AG04450 (cell line): Measurements from ENCODE around the gene JUP. TPM values are rescaled to one million over a fixed set of nuclear protein-coding genes. Genes with fewer than 3 reads are reported as not detected.
A peak's percentile ranks its signal among the peaks of the same experiment; 100 is the strongest.

Source experiments
- CTCF ChIA-PET: fragments of 300-600, 350-600 bp; formaldehyde crosslinking; extraction: SDS; loops from one replicate; lab custom pipeline; 2022; ENCODE audit warnings: antibody characterized with exemption, inconsistent platforms; lab: Charles Lee
- POLR2A ChIA-PET: fragments of 350-600 bp; formaldehyde crosslinking; extraction: SDS; loops from one replicate; lab custom pipeline; 2021; ENCODE audit warnings: antibody characterized with exemption, inconsistent platforms; lab: Yijun Ruan, JAX
- DNase-seq: peaks from one replicate; pipeline ENCODE4 v3.0.0-alpha.2; 2011; ENCODE audit warnings: low read depth, low spot score
- H3K27ac ChIP-seq: one replicate; pipeline ENCODE4 v1.5.1; 2012; ENCODE audit warnings: low read depth, low read length, control low read depth
- H3K27me3 ChIP-seq: one replicate; pipeline ENCODE4 v1.6.0; 2012; ENCODE audit warnings: low read length; ENCODE audit not compliant: control insufficient read depth, insufficient read depth
- H3K4me3 ChIP-seq: 2 replicates; pipeline ENCODE4 v1.5.1; 2011; ENCODE audit warnings: mild to moderate bottlenecking, low read depth, low read length, control low read depth
- H3K9me3 ChIP-seq: 2 replicates; pipeline ENCODE4 v1.5.1; 2012; ENCODE audit warnings: low read length; ENCODE audit not compliant: control insufficient read depth, insufficient read depth
- polyA plus RNA-seq: library from polyadenylated mRNA; depleted of rRNA; stranded (reverse); fragments of >200 nt; gene quantifications from 2 replicates; pipeline ENCODE4 v1.2.3, GENCODE V29; 2011
- TF ChIP-seq, protein P1 (sequence below): IDR thresholded peaks from 2 replicates; pipeline ENCODE4 v1.5.1; 2011; ENCODE audit warnings: low read depth, low read length, control low read depth, inconsistent platforms

The JUP gene
- polyA plus RNA-seq, 1 experiment: 13.5 TPM

DNA sequence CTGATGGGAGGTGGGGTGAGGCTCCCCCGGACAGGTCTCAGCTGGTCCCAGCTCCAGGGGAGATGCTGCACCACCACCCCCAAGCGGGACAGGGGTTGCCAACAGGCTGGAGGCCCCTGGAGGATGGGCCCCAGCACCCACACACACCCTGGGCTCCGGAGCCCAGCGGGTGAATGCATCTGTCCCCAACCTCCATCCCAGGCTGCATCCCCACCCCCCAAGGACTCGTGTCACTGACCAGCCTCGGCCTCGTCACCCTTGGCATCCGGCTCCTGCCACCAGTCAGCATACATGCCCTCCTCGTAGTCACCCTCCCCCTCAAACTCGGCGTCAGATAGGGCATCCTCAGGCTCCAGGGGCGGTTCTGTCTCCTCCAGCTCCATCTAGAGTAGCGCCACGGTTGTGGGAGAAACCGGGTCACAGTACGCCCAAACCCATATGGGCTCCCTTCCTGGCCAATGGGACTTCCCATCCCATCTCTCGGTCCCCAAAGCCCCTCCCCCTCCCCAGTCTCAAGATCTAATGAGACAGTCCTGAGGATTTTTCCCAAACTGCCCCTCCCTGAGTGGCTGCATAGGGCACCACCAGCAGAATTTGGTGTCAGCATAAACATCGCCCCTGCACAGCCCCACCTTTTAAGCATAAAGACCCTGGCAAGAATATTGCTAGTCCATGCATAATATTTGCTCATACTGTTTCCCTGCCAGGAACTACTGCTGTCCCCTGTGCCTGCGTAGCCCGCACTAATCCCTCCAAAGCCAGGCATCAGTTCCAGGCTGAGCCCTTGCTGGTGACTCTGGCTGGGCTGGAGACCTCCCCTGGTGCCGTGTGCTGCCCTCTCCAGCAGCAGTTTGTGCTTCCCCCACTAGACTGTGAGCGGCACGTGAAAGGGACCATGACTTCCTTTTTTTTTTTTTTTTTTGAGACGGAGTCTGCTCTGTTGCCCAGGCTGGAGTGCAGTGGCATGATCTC lies 16.8 kb upstream of the JUP start:
- no peaks in the 10 kb centered on the region for H3K27me3 ChIP-seq
- no peak for DNase-seq
- H3K4me3 ChIP-seq: no peak overlapping the region
- CTCF ChIA-PET: interaction anchor here (2.1 to 4.0 kb wide), 3 partner anchors 25 to 112 kb away, joined by 6 to 81 read pairs (median 14); partner anchors contain the start of gene HAP1
- H3K9me3 ChIP-seq: no peaks in the 10 kb centered on the region
- H3K27ac ChIP-seq: no peak overlapping the region
- POLR2A ChIA-PET: interaction anchor here (0.7 kb wide), 1 partner anchor 17 kb away, joined by 3 read pairs; the partner anchor contains the start of gene JUP
- TF ChIP-seq, protein P1, sequence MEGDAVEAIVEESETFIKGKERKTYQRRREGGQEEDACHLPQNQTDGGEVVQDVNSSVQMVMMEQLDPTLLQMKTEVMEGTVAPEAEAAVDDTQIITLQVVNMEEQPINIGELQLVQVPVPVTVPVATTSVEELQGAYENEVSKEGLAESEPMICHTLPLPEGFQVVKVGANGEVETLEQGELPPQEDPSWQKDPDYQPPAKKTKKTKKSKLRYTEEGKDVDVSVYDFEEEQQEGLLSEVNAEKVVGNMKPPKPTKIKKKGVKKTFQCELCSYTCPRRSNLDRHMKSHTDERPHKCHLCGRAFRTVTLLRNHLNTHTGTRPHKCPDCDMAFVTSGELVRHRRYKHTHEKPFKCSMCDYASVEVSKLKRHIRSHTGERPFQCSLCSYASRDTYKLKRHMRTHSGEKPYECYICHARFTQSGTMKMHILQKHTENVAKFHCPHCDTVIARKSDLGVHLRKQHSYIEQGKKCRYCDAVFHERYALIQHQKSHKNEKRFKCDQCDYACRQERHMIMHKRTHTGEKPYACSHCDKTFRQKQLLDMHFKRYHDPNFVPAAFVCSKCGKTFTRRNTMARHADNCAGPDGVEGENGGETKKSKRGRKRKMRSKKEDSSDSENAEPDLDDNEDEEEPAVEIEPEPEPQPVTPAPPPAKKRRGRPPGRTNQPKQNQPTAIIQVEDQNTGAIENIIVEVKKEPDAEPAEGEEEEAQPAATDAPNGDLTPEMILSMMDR: no peak

- CTCF ChIA-PET: interaction anchor here (0.6 to 4.0 kb wide), 41 partner anchors 9 to 1068 kb away, joined by 3 to 81 read pairs (median 4); partner anchors contain the start of genes ACLY, HAP1 and JUP
- peak; percentile 50 for DNase-seq
- no peaks in the 10 kb centered on the region for H3K27me3 ChIP-seq
- TF ChIP-seq, protein P1: peak; percentile 97
- H3K27ac ChIP-seq: peak overlapping the region; percentile 21
- no peaks in the 10 kb centered on the region for H3K9me3 ChIP-seq
- no peak overlapping the region for H3K4me3 ChIP-seq
- POLR2A ChIA-PET: interaction anchor here (0.7 to 3.5 kb wide), 6 partner anchors 10 to 171 kb away, joined by 3 to 17 read pairs (median 6); partner anchors contain the start of genes EIF1, JUP and P3H4
These were observed 15.1 kb upstream of the JUP start for GRCh38 chr17:41801374-41802271.

- TF ChIP-seq, protein P1: no peak
- H3K4me3 ChIP-seq: no peak overlapping the region
- H3K27ac ChIP-seq: peak overlapping the region; percentile 21
- DNase-seq: no peak
- no peaks in the 10 kb centered on the region for H3K27me3 ChIP-seq
- POLR2A ChIA-PET: interaction anchor here (1.0 to 3.5 kb wide), 6 partner anchors 10 to 112 kb away, joined by 3 to 17 read pairs (median 6); partner anchors contain the start of genes EIF1, JUP and P3H4
- CTCF ChIA-PET: interaction anchor here (0.6 to 4.0 kb wide), 24 partner anchors 10 to 1068 kb away, joined by 3 to 81 read pairs (median 4); partner anchors contain the start of genes ACLY, HAP1 and JUP
- no peaks in the 10 kb centered on the region for H3K9me3 ChIP-seq
These were observed 14.3 kb upstream of the JUP start for GRCh38 chr17:41800601-41801373.

DNA sequence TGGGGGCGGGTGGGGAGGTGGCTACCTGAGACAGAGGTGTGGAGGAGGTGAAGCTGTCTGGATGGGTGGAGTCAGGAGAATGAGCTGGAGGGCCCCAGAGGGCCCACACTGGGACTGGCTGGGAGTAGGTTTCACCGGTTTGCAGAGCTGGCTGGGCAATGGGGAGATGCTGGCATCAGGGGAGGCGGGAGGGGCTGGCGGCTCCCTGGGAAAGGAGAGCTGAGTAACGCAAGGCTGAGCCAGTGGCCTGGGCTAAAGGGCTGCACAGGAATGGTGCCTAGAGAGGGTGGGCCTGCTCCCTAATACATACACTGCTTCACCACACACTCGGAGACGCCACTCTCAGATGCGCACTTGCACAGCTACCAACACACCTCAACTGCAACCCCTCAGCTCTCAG lies 12.9 kb upstream of the JUP start:
- TF ChIP-seq, protein P1: no peak

More for the DNA sequence above, 12.9 kb upstream of the JUP start:
- ChIA-PET CTCF (interaction anchor here (0.6 to 0.8 kb wide), 3 partner anchors 19 to 62 kb away, joined by 3 read pairs; no protein-coding TSS in a partner anchor), POLR2A (interaction anchor here (0.7 to 3.5 kb wide), 2 partner anchors 13 to 34 kb away, joined by 3 to 17 read pairs; partner anchors contain the start of gene JUP)
- no peak for DNase-seq
- no peaks in the 10 kb centered on the region for H3K27me3 ChIP-seq
- no peaks in the 10 kb centered on the region for H3K9me3 ChIP-seq
- no peak overlapping the region for H3K27ac ChIP-seq
- H3K4me3 ChIP-seq: no peak overlapping the region
